K562 (cell line): ENCODE data around the gene CCDC158. TPM values are rescaled to one million over a fixed set of nuclear protein-coding genes. Genes with fewer than 3 reads are reported as not detected.

Experiments
- ELF4 ChIP-seq: fragments of 450-650 bp; formaldehyde crosslinking; IDR thresholded peaks from 2 replicates; pipeline ENCODE4 v1.4.0; 2022; ENCODE audit warnings: missing genetic modification characterization
- ETV5 ChIP-seq: sonication (generic); formaldehyde crosslinking; IDR thresholded peaks from 2 replicates; pipeline ENCODE4 v1.4.0; 2020; ENCODE audit warnings: low read depth, mild to moderate bottlenecking, missing genetic modification reagents
- FUS ChIP-seq: fragments of 200-400 bp; formaldehyde crosslinking; optimal IDR thresholded peaks from 2 replicates; pipeline ENCODE3; 2017; ENCODE audit warnings: low read depth, low read length
- GATA2 ChIP-seq: sonication (generic); formaldehyde crosslinking; IDR thresholded peaks from 2 replicates; pipeline ENCODE4 v1.4.0; 2020; ENCODE audit warnings: mild to moderate bottlenecking, missing genetic modification reagents
- JUNB ChIP-seq: fragments of 450-650 bp; formaldehyde crosslinking; conservative IDR thresholded peaks from 2 replicates; pipeline ENCODE4 v1.4.0; 2020; ENCODE audit warnings: mild to moderate bottlenecking
- KLF10 ChIP-seq: fragments of 250-450 bp; sonication (Bioruptor Pico); IDR thresholded peaks from 2 replicates; pipeline ENCODE4 v1.6.1; 2021; ENCODE audit warnings: matching md5 sums
- KLF6 ChIP-seq: fragments of 250-450 bp; sonication (Bioruptor Pico); IDR thresholded peaks from 2 replicates; pipeline ENCODE4 v1.4.0; 2020; ENCODE audit warnings: mild to moderate bottlenecking, moderate library complexity, borderline replicate concordance
- MAFF ChIP-seq: IDR thresholded peaks from 2 replicates; pipeline ENCODE4 v1.6.1; 2012; ENCODE audit warnings: low read length, improper control_type of control experiment
- MNT ChIP-seq, 2 experiments: fragments of 450-650 bp; conservative IDR thresholded peaks; 2 replicates each; pipeline ENCODE4 v1.6.1; 2017; ENCODE audit warnings: mild to moderate bottlenecking in 2 of 2, moderate library complexity in 2 of 2
- MTA2 ChIP-seq: fragments of 450-650 bp; IDR thresholded peaks from 2 replicates; pipeline ENCODE4 v1.6.1; 2016; ENCODE audit warnings: low read depth
- NFE2 ChIP-seq: IDR thresholded peaks from 2 replicates; pipeline ENCODE4 v1.6.1; 2014; ENCODE audit warnings: antibody characterized with exemption, low read depth
- NR2F6 ChIP-seq: fragments of 450-650 bp; formaldehyde crosslinking; IDR thresholded peaks from 2 replicates; pipeline ENCODE4 v1.4.0; 2020; ENCODE audit warnings: mild to moderate bottlenecking
- PRPF4 ChIP-seq: fragments of 200-400 bp; formaldehyde crosslinking; IDR thresholded peaks from one replicate; pipeline ENCODE4 v1.6.1; 2017; ENCODE audit warnings: low read length, low read depth, mild to moderate bottlenecking; ENCODE audit not compliant: insufficient read depth, poor library complexity, severe bottlenecking
- RUNX1 ChIP-seq: sonication (generic); IDR thresholded peaks from 2 replicates; pipeline ENCODE4 v1.6.1; 2016; ENCODE audit warnings: antibody characterized with exemption, low read depth
- SMAD2 ChIP-seq: fragments of 150-350 bp; IDR thresholded peaks from 2 replicates; pipeline ENCODE4 v1.6.1; 2014; ENCODE audit warnings: low read depth, mild to moderate bottlenecking, low read length
- SREBF2 ChIP-seq: sonication (generic); formaldehyde crosslinking; IDR thresholded peaks from 2 replicates; pipeline ENCODE4 v1.4.0; 2020; ENCODE audit warnings: mild to moderate bottlenecking, missing genetic modification reagents
- SRF ChIP-seq, 2 experiments: fragments of 250-450, 450-650 bp in 1 of 2; sonication (Bioruptor Pico) in 1 of 2; sonication (generic) in 1 of 2; formaldehyde crosslinking; IDR thresholded peaks; 2 replicates each; pipeline versions ENCODE4 v1.5.0 to v1.5.1; 2020 to 2022; ENCODE audit warnings: mild to moderate bottlenecking in 1 of 2, missing genetic modification reagents in 1 of 2
- TEAD2 ChIP-seq: fragments of 450-650 bp; IDR thresholded peaks from 2 replicates; pipeline ENCODE4 v1.6.1; 2016; ENCODE audit warnings: missing genetic modification characterization, control low read depth, missing compliant biosample characterization
- TEAD4 ChIP-seq, 2 experiments: sonication (generic) in 1 of 2; formaldehyde crosslinking in 1 of 2; IDR thresholded peaks; 2 replicates each; pipeline versions ENCODE4 v1.6.1 to v1.8.0; 2012 to 2022; ENCODE audit warnings: borderline replicate concordance in 1 of 2, inconsistent platforms in 1 of 2, low read length in 1 of 2, mild to moderate bottlenecking in 1 of 2, missing genetic modification reagents in 1 of 2
- ZBTB26 ChIP-seq: fragments of 450-650 bp; formaldehyde crosslinking; IDR thresholded peaks from 2 replicates; pipeline ENCODE4 v1.4.0; 2022; ENCODE audit warnings: missing genetic modification characterization
- ZBTB8A ChIP-seq: fragments of 450-650 bp; IDR thresholded peaks from 2 replicates; pipeline ENCODE4 v1.6.1; 2018; ENCODE audit warnings: mild to moderate bottlenecking, moderate library complexity; ENCODE audit not compliant: partially characterized antibody
- ZNF212 ChIP-seq: fragments of 450-650 bp; formaldehyde crosslinking; IDR thresholded peaks from 2 replicates; pipeline ENCODE4 v1.4.0; 2020; ENCODE audit warnings: mild to moderate bottlenecking
- ZNF3 ChIP-seq: fragments of 250-450 bp; sonication (Bioruptor Pico); IDR thresholded peaks from 2 replicates; pipeline ENCODE4 v1.5.0; 2021; ENCODE audit warnings: mild to moderate bottlenecking, moderate library complexity
- ZNF354B ChIP-seq: fragments of 250-450 bp; sonication (Bioruptor Pico); IDR thresholded peaks from 2 replicates; pipeline ENCODE4 v1.4.0; 2020
- ZNF780A ChIP-seq: fragments of 250-450 bp; sonication (Bioruptor Pico); IDR thresholded peaks from 2 replicates; pipeline ENCODE4 v1.5.0; 2021; ENCODE audit warnings: mild to moderate bottlenecking
- polyA plus RNA-seq, 8 experiments: library from polyadenylated mRNA; depleted of rRNA in 4 of 8; stranded (reverse) in 5 of 8; unstranded in 3 of 8; fragments of >200 nt; fragmentation: Nextera tagmentation in 2 of 8; fragmentation: Illumina TruSeq in 1 of 8; extraction: Ambion mirVana in 2 of 8; extraction: Trizol in 1 of 8; gene quantifications; 2 replicates each; pipeline versions ENCODE4 v1.2.1 to v1.2.3, GENCODE V29; 2011 to 2014; ENCODE audit warnings: inconsistent platforms in 1 of 8, missing spikeins in 1 of 8
- total RNA-seq, 7 experiments: library from RNA; depleted of rRNA in 6 of 7; stranded (reverse); fragments of >200 nt in 6 of 7; fragmentation: Illumina TruSeq in 2 of 7; extraction: Trizol in 2 of 7; gene quantifications; 2 replicates each; pipeline versions ENCODE4 v1.2.1 to v1.2.3, GENCODE V29; 2011 to 2021; ENCODE audit warnings: low replicate concordance in 1 of 7
- TF ChIP-seq, protein P1 (sequence below): fragments of 250-450 bp; sonication (Bioruptor Pico); IDR thresholded peaks from 2 replicates; pipeline ENCODE4 v1.4.0; 2020; ENCODE audit warnings: mild to moderate bottlenecking

CCDC158 gene
- total and polyA plus RNA-seq, 9 of the 15 experiments (the other 6 are each of a cell fraction or from before 2014, with no cell fraction given), result not detected

DNA sequence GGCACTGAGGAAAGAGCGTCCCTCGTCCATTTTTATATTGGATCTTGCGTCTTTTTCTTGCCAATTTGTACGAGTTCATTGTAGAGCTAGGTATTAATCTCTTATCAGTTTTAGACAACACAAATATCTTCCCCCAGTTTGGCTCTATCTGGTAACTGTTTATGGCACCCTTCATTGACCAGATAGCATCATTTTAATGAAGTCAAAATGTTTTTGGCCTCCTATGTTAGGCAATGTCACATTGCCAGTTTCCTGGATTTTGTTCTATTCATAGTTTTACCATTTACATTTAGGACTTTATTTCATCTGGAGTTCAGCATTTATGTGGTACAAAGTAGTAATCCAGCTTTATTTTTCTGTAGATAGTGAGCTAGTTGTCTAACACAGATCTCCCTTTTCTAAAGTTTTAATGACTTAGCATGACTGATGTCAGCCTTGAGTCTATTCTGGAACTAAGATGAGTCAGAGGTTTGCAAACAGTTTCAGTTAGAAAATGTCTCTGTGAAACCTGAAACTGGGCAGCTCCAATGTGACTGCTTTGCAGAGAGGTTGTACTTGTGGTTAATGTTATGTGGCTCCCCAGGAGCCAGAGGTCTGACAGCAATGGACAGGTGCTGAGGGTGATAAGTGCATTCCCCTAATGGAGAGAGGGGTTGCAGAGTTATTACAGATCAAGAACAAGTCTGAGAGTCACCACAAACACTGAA is 119.7 kb downstream of the CCDC158 start (continued):
- TF ChIP-seq, protein P1, sequence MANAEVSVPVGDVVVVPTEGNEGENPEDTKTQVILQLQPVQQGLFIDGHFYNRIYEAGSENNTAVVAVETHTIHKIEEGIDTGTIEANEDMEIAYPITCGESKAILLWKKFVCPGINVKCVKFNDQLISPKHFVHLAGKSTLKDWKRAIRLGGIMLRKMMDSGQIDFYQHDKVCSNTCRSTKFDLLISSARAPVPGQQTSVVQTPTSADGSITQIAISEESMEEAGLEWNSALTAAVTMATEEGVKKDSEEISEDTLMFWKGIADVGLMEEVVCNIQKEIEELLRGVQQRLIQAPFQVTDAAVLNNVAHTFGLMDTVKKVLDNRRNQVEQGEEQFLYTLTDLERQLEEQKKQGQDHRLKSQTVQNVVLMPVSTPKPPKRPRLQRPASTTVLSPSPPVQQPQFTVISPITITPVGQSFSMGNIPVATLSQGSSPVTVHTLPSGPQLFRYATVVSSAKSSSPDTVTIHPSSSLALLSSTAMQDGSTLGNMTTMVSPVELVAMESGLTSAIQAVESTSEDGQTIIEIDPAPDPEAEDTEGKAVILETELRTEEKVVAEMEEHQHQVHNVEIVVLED, result no peak
- no peak for TF ChIP-seq PRPF4
- TF ChIP-seq NR2F6 (CRISPR knock-in tag), result no peak
- TF ChIP-seq KLF10, result no peak
- TF ChIP-seq ETV5 (CRISPR knock-in tag), result no peak
- TF ChIP-seq ZBTB8A, result no peak
- TF ChIP-seq NFE2, result no peak; the same call in none of the 2 replicates
- no peak for TF ChIP-seq ZBTB26 (CRISPR knock-in tag)
- no peak for TF ChIP-seq SREBF2
- TF ChIP-seq TEAD4 (IDR thresholded peaks at IDR 0.05; ENCODE audit: low read length), result peak; percentile 97
- no peak for TF ChIP-seq TEAD4 (CRISPR knock-in tag; IDR thresholded peaks at IDR 0.05; ENCODE audit: borderline replicate concordance)
- TF ChIP-seq ZNF212, result no peak
- TF ChIP-seq GATA2, result peak; percentile 82
- TF ChIP-seq ZNF780A (CRISPR knock-in tag), result no peak
- no peak for TF ChIP-seq ZNF3 (CRISPR knock-in tag)
- TF ChIP-seq FUS, result no peak
- TF ChIP-seq SRF (CRISPR knock-in tag; IDR thresholded peaks at IDR 0.05), result no peak
- TF ChIP-seq MNT (conservative IDR thresholded peaks at IDR 0.05), result peak; percentile 25 to 61; a peak in 2 of 4 replicates
- no peak for TF ChIP-seq JUNB
- no peak for TF ChIP-seq KLF6 (CRISPR knock-in tag)
- no peak for TF ChIP-seq SMAD2
- peak; percentile 63 for TF ChIP-seq MAFF
- TF ChIP-seq MTA2, result peak; percentile 89
- TF ChIP-seq TEAD2 (tag), result no peak
- no peak for TF ChIP-seq ELF4
- 0 out of 2 replicates have a peak, but pooled peaks have one; percentile 52 for TF ChIP-seq RUNX1
- TF ChIP-seq ZNF354B (CRISPR knock-in tag), result no peak
